Measurements from ENCODE around the gene RANBP2.
"Not testable (repeated sequence)": the region's sequence is repeated elsewhere in the genome, so short reads cannot be mapped to it uniquely, and the experiment has no call there.

DNA sequence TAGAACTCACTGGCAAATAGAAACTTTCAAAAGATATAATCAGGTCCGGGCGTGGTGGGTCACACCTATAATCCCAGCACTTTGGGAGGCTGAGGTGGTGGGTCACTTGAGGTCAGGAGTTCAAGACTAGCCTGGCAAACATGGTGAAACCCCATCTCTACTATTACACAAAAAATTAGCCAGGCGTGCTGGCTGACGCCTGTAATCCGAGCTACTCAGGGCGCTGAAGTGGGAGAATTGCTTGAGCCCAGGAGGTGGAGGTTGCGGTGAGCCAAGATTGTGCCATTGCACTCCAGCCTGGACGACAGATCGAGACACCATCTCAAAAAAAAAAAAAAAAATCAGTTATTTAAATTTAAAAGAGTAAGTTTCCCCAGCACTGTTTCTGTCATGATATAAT, 38.7 kb downstream of the RANBP2 start:
- not testable (repeated sequence) for TF ChIP-seq ARNTL (CRISPR knock-in tag; IDR thresholded peaks at IDR 0.05; ENCODE audit: borderline replicate concordance, low read depth); CSDC2 (CRISPR knock-in tag; IDR thresholded peaks at IDR 0.05); ISL1 (CRISPR knock-in tag; IDR thresholded peaks at IDR 0.05); BACH2 (CRISPR knock-in tag; IDR thresholded peaks at IDR 0.05; ENCODE audit: borderline replicate concordance); ZNF565 (CRISPR knock-in tag; conservative IDR thresholded peaks at IDR 0.05; ENCODE audit: low read depth); GLIS3 (CRISPR knock-in tag; IDR thresholded peaks at IDR 0.05)
- TF ChIP-seq, protein P1, sequence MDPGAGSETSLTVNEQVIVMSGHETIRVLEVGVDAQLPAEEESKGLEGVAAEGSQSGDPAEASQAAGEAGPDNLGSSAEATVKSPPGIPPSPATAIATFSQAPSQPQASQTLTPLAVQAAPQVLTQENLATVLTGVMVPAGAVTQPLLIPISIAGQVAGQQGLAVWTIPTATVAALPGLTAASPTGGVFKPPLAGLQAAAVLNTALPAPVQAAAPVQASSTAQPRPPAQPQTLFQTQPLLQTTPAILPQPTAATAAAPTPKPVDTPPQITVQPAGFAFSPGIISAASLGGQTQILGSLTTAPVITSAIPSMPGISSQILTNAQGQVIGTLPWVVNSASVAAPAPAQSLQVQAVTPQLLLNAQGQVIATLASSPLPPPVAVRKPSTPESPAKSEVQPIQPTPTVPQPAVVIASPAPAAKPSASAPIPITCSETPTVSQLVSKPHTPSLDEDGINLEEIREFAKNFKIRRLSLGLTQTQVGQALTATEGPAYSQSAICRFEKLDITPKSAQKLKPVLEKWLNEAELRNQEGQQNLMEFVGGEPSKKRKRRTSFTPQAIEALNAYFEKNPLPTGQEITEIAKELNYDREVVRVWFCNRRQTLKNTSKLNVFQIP (CRISPR knock-in tag; IDR thresholded peaks at IDR 0.05; ENCODE audit: borderline replicate concordance, low read depth): not testable (repeated sequence)
- TF ChIP-seq, protein P2, sequence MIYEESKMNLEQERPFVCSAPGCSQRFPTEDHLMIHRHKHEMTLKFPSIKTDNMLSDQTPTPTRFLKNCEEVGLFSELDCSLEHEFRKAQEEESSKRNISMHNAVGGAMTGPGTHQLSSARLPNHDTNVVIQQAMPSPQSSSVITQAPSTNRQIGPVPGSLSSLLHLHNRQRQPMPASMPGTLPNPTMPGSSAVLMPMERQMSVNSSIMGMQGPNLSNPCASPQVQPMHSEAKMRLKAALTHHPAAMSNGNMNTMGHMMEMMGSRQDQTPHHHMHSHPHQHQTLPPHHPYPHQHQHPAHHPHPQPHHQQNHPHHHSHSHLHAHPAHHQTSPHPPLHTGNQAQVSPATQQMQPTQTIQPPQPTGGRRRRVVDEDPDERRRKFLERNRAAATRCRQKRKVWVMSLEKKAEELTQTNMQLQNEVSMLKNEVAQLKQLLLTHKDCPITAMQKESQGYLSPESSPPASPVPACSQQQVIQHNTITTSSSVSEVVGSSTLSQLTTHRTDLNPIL (CRISPR knock-in tag; IDR thresholded peaks at IDR 0.05; ENCODE audit: low read depth): not testable (repeated sequence)

Measured in SK-N-SH treated with all-trans-retinoic acid at 6 μM for 48 hours (cell line).